GM10248 (cell line): Measurements from ENCODE around the gene DNM3.

Source experiments
- CTCF ChIA-PET: fragments of 300-600 bp; sonication (Branson Sonifier 250); formaldehyde crosslinking; extraction: SDS; loops from one replicate; lab custom pipeline; 2021; ENCODE audit warnings: antibody characterized with exemption; lab: Yijun Ruan, JAX
- POLR2A ChIA-PET: fragments of 350-650 bp; sonication (Branson Sonifier 250); formaldehyde crosslinking; extraction: SDS; loops from one replicate; lab custom pipeline; 2020; ENCODE audit warnings: antibody characterized with exemption; lab: Yijun Ruan, JAX
- DNase-seq: peaks from one replicate; pipeline ENCODE4 v3.0.0; 2012; ENCODE audit errors: extremely low spot score
- TF ChIP-seq, protein P1 (sequence below): IDR thresholded peaks from 2 replicates; pipeline ENCODE4 v1.5.1; 2012; ENCODE audit warnings: mild to moderate bottlenecking, low read depth; ENCODE audit errors: extremely low read depth, missing control alignments, control extremely low read depth

DNM3 gene

DNA sequence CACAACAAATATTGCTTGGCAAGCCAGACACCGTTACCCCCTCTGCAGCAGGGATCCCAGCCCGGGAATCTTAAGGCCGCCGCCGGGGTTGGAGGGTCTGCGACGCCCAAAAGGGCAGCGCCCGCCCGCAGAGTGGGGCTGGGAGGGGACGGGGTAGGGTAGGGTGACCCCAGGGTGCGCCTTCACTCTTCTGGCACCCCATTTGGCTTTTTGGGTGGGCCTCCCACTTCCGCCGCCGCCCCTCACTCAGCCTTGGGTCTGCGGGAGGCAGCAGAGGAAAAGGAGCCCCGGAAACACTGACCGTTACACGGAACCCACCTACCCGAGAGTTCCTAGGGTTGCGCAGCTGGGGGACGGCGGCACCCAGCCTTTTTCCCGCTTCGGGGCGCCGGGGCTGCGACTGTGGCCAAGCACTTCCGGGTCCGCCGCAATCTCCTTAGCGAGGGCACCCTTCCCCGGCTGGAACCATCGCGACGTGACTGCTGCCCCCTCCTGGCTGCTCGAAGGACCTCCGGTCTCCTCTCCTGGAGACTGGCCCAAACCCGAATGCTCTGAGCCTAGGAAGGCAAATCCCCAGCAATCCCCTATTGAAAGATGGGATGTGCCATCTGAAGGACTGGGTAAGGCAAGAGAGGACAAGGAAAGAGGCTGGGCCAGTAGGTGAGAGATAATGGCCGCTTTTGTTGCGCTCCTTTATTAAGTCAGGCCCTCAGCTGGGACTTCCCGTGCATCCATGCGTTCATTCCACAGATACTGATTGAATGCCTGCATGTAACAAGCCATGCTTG is 602.6 kb downstream of the DNM3 start, which contains the start of gene PIGC:
TSS of gene PIGC (minus strand) at position 404 of the 788 bp plus-strand sequence. CDS start 1,447 bp downstream, outside the sequence.
- CTCF ChIA-PET, result interaction anchor here (0.6 to 2.8 kb wide), 25 partner anchors 7 to 799 kb away, joined by 3 to 25 read pairs (median 3); no protein-coding TSS in a partner anchor
- DNase-seq, result peak; percentile 93
- TF ChIP-seq, protein P1, sequence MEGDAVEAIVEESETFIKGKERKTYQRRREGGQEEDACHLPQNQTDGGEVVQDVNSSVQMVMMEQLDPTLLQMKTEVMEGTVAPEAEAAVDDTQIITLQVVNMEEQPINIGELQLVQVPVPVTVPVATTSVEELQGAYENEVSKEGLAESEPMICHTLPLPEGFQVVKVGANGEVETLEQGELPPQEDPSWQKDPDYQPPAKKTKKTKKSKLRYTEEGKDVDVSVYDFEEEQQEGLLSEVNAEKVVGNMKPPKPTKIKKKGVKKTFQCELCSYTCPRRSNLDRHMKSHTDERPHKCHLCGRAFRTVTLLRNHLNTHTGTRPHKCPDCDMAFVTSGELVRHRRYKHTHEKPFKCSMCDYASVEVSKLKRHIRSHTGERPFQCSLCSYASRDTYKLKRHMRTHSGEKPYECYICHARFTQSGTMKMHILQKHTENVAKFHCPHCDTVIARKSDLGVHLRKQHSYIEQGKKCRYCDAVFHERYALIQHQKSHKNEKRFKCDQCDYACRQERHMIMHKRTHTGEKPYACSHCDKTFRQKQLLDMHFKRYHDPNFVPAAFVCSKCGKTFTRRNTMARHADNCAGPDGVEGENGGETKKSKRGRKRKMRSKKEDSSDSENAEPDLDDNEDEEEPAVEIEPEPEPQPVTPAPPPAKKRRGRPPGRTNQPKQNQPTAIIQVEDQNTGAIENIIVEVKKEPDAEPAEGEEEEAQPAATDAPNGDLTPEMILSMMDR, result peak; percentile 93
- POLR2A ChIA-PET, result no interaction called here

DNA sequence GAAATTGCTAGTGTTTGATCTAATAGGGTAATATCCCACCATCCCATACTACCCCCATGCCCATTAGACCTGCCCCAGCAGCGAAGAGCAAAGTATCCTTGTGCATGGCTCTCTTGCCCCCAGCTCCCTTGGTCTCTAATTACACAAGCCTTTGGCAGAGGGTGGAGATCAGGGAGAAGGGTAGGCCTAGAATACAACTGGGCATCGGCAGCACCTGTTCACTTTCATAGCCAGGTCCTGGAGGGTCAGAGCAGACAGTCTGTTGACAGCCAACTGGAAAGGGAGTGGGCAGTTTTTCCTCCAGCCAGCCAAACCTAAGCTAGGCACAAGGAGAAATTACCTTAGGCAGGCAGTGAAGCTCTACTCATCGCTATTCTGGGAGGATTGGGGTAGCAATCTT is 605.2 kb downstream of the DNM3 start:
- POLR2A ChIA-PET, result no interaction called here
- DNase-seq, result no peak
- TF ChIP-seq, protein P1, result no peak
- CTCF ChIA-PET, result interaction anchor here (1.2 to 1.3 kb wide), 2 partner anchors 273 to 444 kb away, joined by 5 to 7 read pairs; no protein-coding TSS in a partner anchor

DNA sequence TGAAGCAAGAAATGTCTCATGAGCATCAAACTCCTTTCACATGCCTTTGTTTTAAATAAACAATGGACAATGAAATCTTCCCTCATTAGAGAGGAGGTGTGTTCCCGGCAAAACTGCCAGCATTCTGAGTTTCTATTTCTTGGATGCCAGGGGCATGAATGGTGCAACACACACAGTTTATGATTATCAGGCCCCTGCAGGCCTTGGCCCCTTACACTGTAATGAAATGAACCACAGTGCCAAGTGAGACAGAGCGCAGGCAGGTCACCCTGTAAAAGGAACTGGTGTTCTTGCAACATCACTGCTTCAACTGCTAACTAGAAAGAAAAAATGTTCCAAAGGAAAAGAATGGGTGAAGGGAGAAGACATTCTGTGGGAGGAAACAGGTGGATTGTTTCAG is 606.3 kb downstream of the DNM3 start:
- ChIA-PET POLR2A (no interaction called here), CTCF (no interaction called here)
- no peak for DNase-seq
- TF ChIP-seq, protein P1, result no peak

DNA sequence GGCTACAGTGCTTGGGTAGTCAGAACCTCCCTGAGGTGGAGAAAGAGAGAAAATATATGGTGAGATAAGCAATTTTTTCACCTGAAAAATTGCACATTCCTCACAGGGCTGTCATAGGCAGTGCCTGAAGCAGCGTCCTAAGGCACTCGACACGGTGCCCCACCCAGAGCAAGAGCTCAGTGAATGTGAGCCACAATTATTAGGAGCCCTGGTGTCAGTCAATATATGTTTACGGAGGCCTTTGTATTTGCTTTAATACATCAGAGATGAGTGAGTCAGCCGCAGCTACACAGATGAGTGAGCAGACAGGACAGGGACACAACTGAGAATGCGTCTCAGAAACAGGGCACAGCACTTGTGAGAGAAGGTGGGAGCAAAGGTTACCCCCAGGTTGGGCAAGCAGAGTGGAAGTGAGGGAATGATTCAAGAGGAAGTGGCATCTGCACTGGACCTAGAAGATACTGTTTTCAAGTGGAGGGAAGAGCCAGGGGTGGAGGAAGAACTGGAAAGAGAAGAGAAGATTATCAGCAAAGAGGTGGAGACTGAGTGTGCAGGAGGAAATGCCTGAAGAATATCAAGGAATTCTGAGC is 607.8 kb downstream of the DNM3 start:
- ChIA-PET POLR2A (no interaction called here), CTCF (interaction anchor here (0.7 to 5.1 kb wide), 6 partner anchors 17 to 446 kb away, joined by 3 to 45 read pairs (median 4); no protein-coding TSS in a partner anchor)
- no peak for DNase-seq
- TF ChIP-seq, protein P1, result no peak

DNA sequence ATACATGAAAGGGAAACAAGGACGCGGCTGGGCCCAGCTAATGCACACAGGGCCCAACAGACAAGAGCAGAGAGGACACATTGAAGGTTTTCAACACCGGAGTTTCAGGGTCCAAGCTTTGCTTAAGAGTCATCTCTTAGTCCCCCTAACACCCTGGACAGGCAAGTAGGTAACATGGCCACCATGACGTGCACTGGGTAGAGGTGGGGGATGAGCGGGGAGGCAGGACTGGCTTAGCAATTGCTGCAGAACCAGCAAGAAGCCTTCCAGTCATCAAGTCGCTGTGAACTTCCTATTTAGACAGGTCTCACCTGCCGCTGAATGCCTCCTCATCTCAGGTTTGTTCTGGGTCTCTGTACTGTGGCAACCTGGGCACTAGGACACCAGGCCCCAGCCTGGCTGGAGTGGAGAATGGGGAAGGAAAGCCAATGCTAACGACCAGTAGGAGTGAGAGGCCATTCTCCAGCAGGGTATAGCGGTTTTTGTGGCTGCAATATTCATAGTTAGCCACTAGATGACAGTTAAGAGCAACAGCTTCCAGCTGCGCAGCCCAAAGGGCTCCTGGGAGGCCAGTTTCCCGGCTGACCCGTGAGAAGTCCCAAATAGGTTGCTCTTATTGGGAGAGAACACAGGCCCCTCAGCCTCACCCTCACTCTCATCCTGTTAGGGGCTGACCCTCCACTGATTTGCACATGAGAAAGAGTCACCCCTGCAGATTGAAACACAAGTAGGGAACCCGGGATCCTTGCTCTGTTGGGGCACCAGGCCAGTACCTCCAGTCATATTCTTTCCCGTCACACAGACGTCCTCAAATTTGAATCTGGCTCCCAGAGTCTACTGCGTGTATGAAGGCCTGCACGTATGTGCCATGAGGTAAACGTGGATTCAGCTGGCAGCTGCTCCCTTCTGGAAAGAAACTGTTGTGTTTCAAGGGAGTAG is 608.6 kb downstream of the DNM3 start:
- peak; percentile 74 for DNase-seq
- ChIA-PET POLR2A (no interaction called here), CTCF (interaction anchor here (0.7 to 5.1 kb wide), 9 partner anchors 10 to 447 kb away, joined by 3 to 45 read pairs (median 4); no protein-coding TSS in a partner anchor)
- TF ChIP-seq, protein P1, result peak; percentile 86

DNA sequence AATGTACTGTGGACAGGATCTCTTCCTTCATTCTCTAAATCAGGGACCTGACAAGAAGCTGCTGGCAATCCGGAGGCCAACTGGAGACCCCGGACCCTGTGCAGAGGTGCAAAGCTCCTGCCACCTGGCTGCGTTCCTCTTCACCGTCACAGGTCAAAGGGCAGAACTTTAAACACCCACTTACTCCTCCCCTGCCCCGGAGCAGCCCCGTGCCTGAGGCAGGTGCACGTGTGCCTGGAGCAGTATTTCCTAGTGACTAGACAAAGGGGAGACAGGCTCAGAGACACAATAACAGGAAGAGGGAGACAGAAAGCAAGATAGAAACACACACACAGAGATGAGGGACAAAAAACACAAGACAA is 609.2 kb downstream of the DNM3 start:
- no peak for DNase-seq
- ChIA-PET CTCF (interaction anchor here (1.0 to 5.1 kb wide), 10 partner anchors 9 to 448 kb away, joined by 3 to 45 read pairs (median 4); no protein-coding TSS in a partner anchor), POLR2A (no interaction called here)
- TF ChIP-seq, protein P1, result no peak
